Measurements from ENCODE around the gene PPP2R5C. TPM values are rescaled to one million over a fixed set of nuclear protein-coding genes. Genes with fewer than 3 reads are reported as not detected.

PPP2R5C gene
- total and polyA plus RNA-seq, 9 of the 15 experiments (the other 6 are each of a cell fraction or from before 2014, with no cell fraction given) = 284 to 617 (median 395) TPM

GRCh38 chr14:101732118-101732517, 29.4 kb upstream of the PPP2R5C start (continued):
- TF ChIP-seq CEBPZ (IDR thresholded peaks at IDR 0.05; ENCODE audit: borderline replicate concordance, low read depth, low read length) = no peak
- 0 out of 2 replicates have a peak, but pooled peaks have one; percentile 33 for TF ChIP-seq CBFA2T3 (IDR thresholded peaks at IDR 0.05)
- peak; percentile 8 for TF ChIP-seq CCNT2 (IDR thresholded peaks at IDR 0.05; ENCODE audit: borderline replicate concordance, extremely low read depth, insufficient read length, low read depth, low read length)
- no peak for TF ChIP-seq ELF4 (CRISPR knock-in tag; IDR thresholded peaks at IDR 0.05)
- no peak for TF ChIP-seq C11orf30 (IDR thresholded peaks at IDR 0.05; ENCODE audit: low read depth)
- no peak for TF ChIP-seq ZNF551 (CRISPR knock-in tag; IDR thresholded peaks at IDR 0.05)
- TF ChIP-seq TRIM28 (IDR thresholded peaks at IDR 0.05) = peak; percentile 60; the same call in 1 of the 2 replicates
- no peak for TF ChIP-seq ZNF143 (CRISPR knock-in tag; IDR thresholded peaks at IDR 0.05)
- TF ChIP-seq ERF (CRISPR knock-in tag; IDR thresholded peaks at IDR 0.05) = no peak
- no peak for TF ChIP-seq DDX20 (tag; IDR thresholded peaks at IDR 0.05; ENCODE audit: low read depth)
- TF ChIP-seq ZNF644 (tag; IDR thresholded peaks at IDR 0.05; ENCODE audit: low read depth) = 0 out of 2 replicates have a peak, but pooled peaks have one; percentile 36
- TF ChIP-seq TFE3 (CRISPR knock-in tag; IDR thresholded peaks at IDR 0.05) = no peak
- no peak for TF ChIP-seq NR2F6 (CRISPR knock-in tag; IDR thresholded peaks at IDR 0.05)
- TF ChIP-seq ESRRA (IDR thresholded peaks at IDR 0.05; ENCODE audit: borderline replicate concordance, low read depth) = peak; percentile 64; the same call in 1 of the 2 replicates
- TF ChIP-seq PRPF4 (IDR thresholded peaks at IDR 0.05; ENCODE audit: insufficient read depth, low read depth, low read length, poor library complexity, severe bottlenecking) = no peak
- 0 out of 2 replicates have a peak, but pooled peaks have one; percentile 0 for TF ChIP-seq POLR2G (IDR thresholded peaks at IDR 0.05; ENCODE audit: low read depth, low read length)
- no peak for TF ChIP-seq ZNF324 (CRISPR knock-in tag; IDR thresholded peaks at IDR 0.05)
- TF ChIP-seq CREB3 (tag; conservative IDR thresholded peaks at IDR 0.05; ENCODE audit: low read depth) = no peak
- TF ChIP-seq SIN3B (IDR thresholded peaks at IDR 0.05; ENCODE audit: low read depth) = no peak
- TF ChIP-seq BRD4 (IDR thresholded peaks at IDR 0.05) = no peak
- no peak for TF ChIP-seq ZNF780A (CRISPR knock-in tag; IDR thresholded peaks at IDR 0.05)
- no peak for TF ChIP-seq TAF9B (IDR thresholded peaks at IDR 0.05; ENCODE audit: partially characterized antibody)
- TF ChIP-seq MTA1 (IDR thresholded peaks at IDR 0.05; ENCODE audit: borderline replicate concordance) = no peak
- TF ChIP-seq ZNF445 (CRISPR knock-in tag; IDR thresholded peaks at IDR 0.05; ENCODE audit: low read depth) = no peak
- peak; percentile 81 for TF ChIP-seq CREM (IDR thresholded peaks at IDR 0.05; ENCODE audit: low read depth)
- no peak for TF ChIP-seq FOXK1 (CRISPR knock-in tag; IDR thresholded peaks at IDR 0.05; ENCODE audit: borderline replicate concordance)
